RPMI7951 (cell line): ENCODE data around the gene EGLN3. TPM values are rescaled to one million over a fixed set of nuclear protein-coding genes. Genes with fewer than 3 reads are reported as not detected.
A peak's percentile ranks its signal among the peaks of the same experiment; 100 is the strongest.
"Not testable (repeated sequence)": the region's sequence is repeated elsewhere in the genome, so short reads cannot be mapped to it uniquely, and the experiment has no call there.

ENCODE experiments used
- DNase-seq: peaks from one replicate; pipeline ENCODE4 v3.0.0-alpha.2; 2012; ENCODE audit warnings: low read depth
- total RNA-seq: library from RNA; depleted of rRNA; stranded (reverse); fragments of >200 nt; shearing (Covaris generic); gene quantifications from 2 replicates; pipeline ENCODE4 v1.2.3, GENCODE V29; 2014; rRNA removed

The EGLN3 gene
- 3.2 and 4.4 TPM in 2 replicates for total RNA-seq

DNA sequence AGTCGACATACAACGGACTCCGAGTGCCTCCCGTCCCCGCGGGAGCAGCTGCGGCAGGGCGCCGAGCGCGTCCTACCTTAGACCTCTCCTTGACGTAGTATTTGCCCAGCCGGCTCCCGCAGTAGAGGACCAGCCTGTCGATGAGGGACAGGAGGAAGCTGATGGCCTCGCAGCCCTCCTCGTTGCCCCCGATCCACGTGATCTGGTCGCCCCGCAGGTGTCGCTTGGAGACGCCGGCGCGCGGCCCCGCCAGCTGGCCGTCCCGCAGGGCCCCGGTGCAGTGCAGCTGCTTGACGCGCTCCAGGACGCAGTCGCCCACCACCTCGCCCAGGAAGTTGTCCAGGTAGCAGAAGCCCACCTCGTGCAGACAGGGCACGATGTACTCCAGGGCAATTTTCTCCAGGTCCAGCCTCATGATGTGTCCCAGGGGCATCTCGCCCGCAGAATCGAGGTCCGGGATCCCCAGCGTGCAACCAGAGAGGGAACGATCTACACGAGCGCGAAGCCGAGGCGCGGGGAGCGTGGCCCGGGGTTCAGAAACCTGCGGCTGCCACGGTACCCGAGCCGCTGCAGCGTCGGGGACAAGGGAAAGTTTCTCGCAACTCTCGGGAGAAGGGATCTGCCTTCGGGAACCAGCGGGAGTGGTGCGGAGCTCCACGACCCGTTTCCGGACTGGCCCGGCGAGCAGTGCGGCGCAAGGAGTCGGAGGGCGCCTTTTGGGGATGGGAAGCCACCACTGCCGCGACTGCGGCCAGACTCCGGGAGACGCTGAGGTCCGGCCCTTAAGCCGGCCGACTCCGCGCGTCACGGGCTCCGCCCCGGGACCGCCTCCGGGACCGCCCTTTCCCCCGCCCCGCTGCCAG is at the start of gene EGLN3:
EGLN3 (minus strand) TSS at position 755 of the 863 bp plus-strand sequence; CDS start at position 433, 322 bp downstream.
- DNase-seq: peak; percentile 80

DNA sequence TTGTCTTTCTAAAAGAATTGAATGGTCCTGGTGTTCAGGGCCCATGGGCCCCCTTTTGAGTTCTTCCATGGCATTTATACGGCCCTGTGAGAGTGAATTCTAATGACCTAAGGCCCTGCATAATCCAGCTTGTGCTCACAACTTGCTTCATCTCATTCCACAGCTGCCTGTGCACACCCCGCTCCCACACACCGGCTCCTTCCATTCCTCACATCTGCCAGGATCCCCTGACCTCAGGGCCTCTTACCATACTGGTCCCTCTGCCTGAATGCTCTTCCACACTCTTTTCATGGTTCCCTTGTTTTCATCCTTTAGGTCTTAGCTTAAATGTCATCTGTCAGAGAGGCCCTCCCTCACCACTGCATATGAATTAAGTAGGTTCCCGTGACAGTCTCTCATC is 49.5 kb upstream of the EGLN3 start:
- no peak for DNase-seq

DNA sequence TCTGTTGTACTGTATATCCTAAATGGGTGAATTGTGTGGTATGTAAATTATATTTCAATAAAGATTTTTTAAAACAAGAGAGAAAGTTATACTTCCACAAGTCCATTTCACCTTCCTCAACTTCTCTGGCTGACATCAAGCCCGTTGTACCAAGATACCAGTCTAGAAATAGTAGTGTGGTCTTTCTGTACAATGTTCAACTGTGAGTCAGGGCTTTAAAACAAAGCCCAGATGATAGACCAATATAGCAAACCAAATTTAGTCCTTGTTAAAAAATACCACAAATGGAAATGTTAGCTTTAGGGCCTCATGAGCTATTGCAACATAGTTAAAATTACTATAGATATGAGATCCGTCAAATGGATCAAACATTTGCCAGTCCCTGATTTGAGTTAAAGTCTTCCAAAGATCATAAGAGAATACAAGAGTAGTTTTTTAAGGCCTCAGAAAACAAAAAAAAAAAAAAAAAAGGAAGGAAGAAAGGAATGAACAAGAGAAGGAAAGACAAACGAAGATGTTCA is 49.0 kb upstream of the EGLN3 start:
- DNase-seq: no peak

DNA sequence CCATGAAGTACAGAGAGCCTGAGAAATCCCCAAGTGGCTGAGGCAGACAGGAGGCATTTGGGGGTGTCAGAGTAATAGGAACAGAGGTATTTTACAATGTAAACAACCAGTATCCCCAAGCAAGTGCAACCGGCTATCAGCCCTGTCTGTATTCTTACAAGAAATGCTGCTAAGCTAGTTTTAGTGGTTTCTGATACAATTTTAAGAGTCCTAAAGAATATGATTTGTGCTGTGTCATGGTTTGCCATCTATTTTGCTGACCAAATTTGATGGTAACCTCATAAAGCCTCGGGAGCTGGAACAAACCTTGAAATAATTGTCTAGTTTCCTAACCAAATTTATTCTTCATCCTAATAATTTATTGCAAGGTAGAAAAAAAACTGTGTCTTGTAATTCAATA is 46.7 kb upstream of the EGLN3 start:
- DNase-seq: no peak

GRCh38 chr14:33996462-33996861 is 45.6 kb upstream of the EGLN3 start:
- DNase-seq: no peak

DNA sequence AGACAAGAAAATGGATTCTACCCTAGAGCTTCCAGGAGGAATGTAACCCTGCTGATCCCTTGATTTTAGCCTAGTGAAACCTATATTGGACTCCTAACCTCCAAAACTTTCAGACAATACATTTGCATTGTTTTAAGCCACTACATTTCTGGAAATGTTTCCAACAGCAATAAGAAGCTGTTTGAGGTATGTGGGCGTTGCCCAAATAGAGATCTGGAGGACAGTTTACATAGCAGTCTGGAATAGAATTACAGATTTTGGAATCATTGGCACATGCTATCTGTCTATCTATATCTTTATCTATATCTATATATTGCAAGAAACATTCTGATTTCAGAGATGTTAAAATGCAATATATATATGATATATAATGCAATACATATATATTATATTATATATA is 42.4 kb upstream of the EGLN3 start:
- DNase-seq: no peak

DNA sequence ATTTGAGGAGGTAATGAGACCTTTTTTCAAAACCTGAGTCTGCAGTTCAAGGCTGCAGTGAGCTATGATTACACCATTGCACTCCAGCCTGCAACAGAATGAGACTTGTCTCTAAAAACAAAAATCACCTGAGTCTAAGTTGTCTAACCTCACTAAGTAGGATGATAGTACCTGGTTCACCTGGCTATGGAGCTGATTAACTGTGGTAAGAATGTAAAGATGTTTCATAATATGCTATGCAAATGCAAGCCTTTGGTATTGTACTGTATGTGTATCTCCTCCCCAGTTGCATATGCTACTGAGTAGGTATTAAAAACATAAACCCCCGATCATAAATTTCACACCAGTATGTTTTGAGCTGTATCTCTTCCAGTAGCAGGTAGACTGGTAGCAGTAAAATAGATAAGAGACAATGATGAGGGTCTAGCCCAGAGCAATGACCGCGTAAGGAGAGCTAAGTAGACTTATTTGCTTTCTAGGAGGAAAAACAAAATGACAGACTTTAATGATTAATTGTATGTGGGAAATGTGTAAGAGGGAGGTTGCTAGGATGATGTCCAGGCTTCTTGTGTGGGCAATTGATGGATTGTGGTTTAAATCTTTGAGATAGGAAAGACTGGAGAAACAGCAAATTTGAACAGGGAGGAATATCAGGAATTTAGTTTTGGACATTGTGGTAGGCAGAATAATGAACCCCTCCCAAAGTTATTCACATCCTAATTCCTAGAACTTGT is 41.6 kb upstream of the EGLN3 start:
- no peak for DNase-seq

DNA sequence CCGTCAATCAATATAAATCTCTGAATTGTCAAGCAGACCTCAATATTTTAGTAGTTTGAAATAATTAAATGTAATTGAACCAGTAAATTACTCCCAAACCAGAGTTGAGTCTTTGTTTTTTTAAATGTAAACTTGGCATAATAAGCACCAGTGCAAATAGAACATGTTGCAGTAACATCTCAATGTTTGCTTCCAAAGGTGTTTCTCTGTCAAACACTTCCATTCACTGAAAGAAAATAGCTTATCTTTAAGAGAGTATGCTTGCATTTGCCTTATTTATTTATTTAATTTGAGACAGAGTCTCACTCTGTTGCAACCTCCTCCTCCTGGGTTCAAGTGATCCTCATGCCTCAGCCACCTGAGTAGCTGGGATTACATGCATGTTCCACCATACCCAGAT is 39.9 kb upstream of the EGLN3 start:
- DNase-seq: no peak

- DNase-seq: no peak
Measured at GRCh38 chr14:33987565-33988080, 36.7 kb upstream of the EGLN3 start.

GRCh38 chr14:33986804-33987203 is 35.9 kb upstream of the EGLN3 start:
- peak; percentile 91 for DNase-seq

- no peak for DNase-seq
Measured at GRCh38 chr14:33985242-33985641, 34.4 kb upstream of the EGLN3 start.

DNA sequence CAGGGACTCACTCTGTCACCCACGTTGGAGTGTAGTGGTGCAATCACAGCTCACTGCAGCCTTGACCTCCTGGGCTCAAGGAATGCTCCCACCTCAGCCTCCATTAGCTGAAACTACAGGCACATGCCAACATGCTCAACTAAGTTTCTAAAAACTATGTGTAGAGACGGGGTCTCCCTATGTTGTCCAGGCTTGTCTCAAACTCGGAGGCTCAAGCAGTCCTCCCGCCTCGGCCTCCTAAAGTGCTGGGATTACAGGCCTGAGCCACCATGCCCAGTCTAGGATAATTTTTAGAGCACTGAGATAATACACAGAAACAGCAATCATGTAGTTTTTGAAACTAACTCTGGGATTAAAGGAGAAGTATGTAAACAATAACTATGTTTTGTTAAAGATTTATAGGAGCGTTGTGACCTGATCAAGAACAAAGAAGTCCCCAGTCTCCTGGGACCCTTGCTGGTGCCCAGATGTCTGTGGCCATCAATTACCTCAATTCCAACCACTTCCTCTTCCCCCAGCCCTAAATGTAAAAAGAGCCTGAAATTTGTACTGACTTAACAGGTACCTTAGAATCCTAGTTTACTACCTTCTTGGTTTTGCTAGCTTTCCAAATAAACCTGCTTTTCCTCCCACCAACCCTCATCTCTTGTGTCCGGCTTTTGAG is 28.9 kb upstream of the EGLN3 start:
- DNase-seq: no peak

DNA sequence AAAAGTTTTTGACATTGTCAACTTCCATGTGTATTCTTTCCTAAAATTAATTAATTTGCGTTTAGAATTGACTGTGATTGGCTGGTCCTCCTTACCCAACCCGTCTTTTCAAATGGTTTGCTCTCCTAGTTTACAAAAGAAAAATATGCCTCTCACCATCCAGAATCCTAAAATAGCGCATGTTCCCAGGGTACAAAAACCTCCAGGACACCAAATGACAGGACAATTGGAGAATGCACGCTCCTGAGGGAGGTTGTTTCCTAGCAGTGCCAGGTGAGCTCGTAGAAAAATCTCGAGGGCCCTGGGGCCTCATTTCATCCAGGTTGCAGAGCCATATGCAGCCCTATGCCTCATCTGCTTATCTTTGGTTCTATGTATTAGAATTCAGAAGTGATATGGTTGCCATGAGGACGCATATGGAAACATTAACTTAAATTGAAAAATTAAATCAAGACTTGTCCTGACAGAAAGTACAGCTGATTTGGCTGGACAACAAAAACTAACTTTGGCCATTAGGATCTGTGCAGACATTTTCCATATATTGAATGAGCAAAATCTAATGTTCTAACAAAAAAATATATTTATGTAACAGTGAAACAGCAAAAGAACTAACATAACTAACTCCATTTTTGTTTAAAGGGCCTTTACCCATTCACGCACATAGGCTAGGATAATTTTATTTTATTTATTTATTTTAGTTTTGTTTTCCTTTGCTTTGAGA is 28.2 kb upstream of the EGLN3 start:
- DNase-seq: no peak

- no peak for DNase-seq
Measured at GRCh38 chr14:33972583-33973081, 21.8 kb upstream of the EGLN3 start.

GRCh38 chr14:33969846-33970245 is 19.0 kb upstream of the EGLN3 start:
- DNase-seq: not testable (repeated sequence)

GRCh38 chr14:33968722-33969121 is 17.8 kb upstream of the EGLN3 start:
- no peak for DNase-seq

DNA sequence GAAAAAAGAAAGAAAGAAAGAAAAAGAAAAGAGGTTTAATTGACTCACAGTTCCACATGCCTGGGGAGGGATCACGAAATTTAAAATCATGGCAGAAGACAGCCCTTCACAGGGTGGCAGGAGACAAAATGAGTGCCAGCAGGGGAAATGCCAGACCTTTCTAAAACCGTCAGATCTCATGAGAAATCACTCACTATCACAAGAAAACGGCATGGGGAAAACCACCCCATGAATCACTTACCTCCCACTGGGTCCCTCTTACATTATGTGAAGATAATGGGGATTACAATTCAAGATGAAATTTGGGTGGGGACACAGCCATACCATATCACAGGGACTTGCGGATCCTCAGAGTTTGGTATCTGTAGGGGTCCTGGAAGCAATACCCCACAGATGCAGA is 16.3 kb upstream of the EGLN3 start:
- DNase-seq: no peak

- DNase-seq: no peak
Measured at GRCh38 chr14:33966276-33966675, 15.4 kb upstream of the EGLN3 start.

- no peak for DNase-seq
Measured at GRCh38 chr14:33964599-33965317, 13.9 kb upstream of the EGLN3 start.

DNA sequence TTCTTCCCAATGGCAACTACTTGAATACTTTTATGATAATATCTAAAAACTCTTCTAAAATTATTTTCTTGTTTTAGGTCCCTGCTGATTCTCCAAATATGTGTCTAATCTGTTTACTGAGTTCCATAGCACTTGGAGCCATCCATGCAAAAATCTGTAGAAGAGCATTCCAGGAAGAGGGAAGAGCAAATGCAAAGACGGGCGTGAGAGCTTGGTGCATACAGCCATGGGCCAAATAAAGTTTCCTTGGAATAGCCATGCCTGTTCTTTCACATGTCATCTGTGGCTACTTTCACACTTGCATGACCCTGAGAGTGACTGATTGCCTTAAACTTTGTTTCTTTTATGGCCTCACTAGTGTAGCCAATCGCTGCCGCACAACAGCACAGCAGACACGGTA is 13.0 kb upstream of the EGLN3 start:
- DNase-seq: no peak
